Endodermal cell (in vitro differentiated cells): ENCODE measurements around the gene MRFAP1. TPM values are rescaled to one million over a fixed set of nuclear protein-coding genes. Genes with fewer than 3 reads are reported as not detected.

ENCODE experiments used
- DNase-seq: peaks from one replicate; pipeline ENCODE4 v3.0.0-alpha.2; 2017
- H3K27ac ChIP-seq: 2 replicates; pipeline ENCODE4 v1.5.1; 2013; ENCODE audit warnings: mild to moderate bottlenecking, low read depth, low read length, moderate library complexity
- H3K27me3 ChIP-seq: 2 replicates; pipeline ENCODE4 v1.6.1; 2013; ENCODE audit warnings: mild to moderate bottlenecking, low read length, moderate library complexity; ENCODE audit not compliant: insufficient read depth, control insufficient read depth, poor library complexity, severe bottlenecking
- H3K36me3 ChIP-seq: 2 replicates; pipeline ENCODE4 v1.7.0; 2013; ENCODE audit warnings: mild to moderate bottlenecking, low read length, moderate library complexity; ENCODE audit not compliant: control insufficient read depth, insufficient read depth
- H3K4me1 ChIP-seq: one replicate; pipeline ENCODE4 v1.7.0; 2013; ENCODE audit warnings: low read length; ENCODE audit not compliant: control insufficient read depth, insufficient read depth
- H3K4me3 ChIP-seq: 2 replicates; pipeline ENCODE4 v1.5.1; 2013; ENCODE audit warnings: mild to moderate bottlenecking, low read length, moderate library complexity
- H3K9ac ChIP-seq: 2 replicates; pipeline ENCODE4 v1.6.1; 2013; ENCODE audit warnings: mild to moderate bottlenecking, low read length, moderate library complexity; ENCODE audit not compliant: poor library complexity, severe bottlenecking; ENCODE audit errors: extremely low read depth
- H3K9me3 ChIP-seq: 2 replicates; pipeline ENCODE4 v1.6.1; 2013; ENCODE audit warnings: mild to moderate bottlenecking, low read length, moderate library complexity; ENCODE audit not compliant: control insufficient read depth
- H3K27ac Mint-ChIP-seq: 2 replicates; pipeline ENCODE4 v1.8.0; 2020; ENCODE audit warnings: mixed read lengths
- H3K27me3 Mint-ChIP-seq: 2 replicates; pipeline ENCODE4 v1.8.0; 2021; ENCODE audit warnings: mild to moderate bottlenecking, mixed read lengths; ENCODE audit not compliant: insufficient read depth
- H3K36me3 Mint-ChIP-seq: 2 replicates; pipeline ENCODE4 v1.8.0; 2020; ENCODE audit warnings: low read depth, mixed read lengths
- H3K4me1 Mint-ChIP-seq: 2 replicates; pipeline ENCODE4 v1.8.0; 2020; ENCODE audit warnings: mixed read lengths
- H3K4me3 Mint-ChIP-seq: 2 replicates; pipeline ENCODE4 v1.8.0; 2020; ENCODE audit warnings: mild to moderate bottlenecking, moderate library complexity, mixed read lengths
- H3K9me3 Mint-ChIP-seq: 2 replicates; pipeline ENCODE4 v1.8.0; 2020; ENCODE audit warnings: mild to moderate bottlenecking, mixed read lengths
- CTCF ChIP-seq: fragments of 200-600 bp; sonication (generic); conservative IDR thresholded peaks from 2 replicates; pipeline ENCODE4 v1.5.0; 2021; ENCODE audit warnings: antibody characterized with exemption, mild to moderate bottlenecking
- WGBS, 2 experiments: methylation state at CpG; one replicate each; pipeline versions ENCODE4 v1.1.5 to v1.1.7; 2013; ENCODE audit warnings: missing lambda C conversion rate in 2 of 2, mixed read lengths in 1 of 2; ENCODE audit not compliant: insufficient coverage in 1 of 2, insufficient read length in 1 of 2; 5-methylcytosine and 5-hydroxymethylcytosine counted together
- total RNA-seq, 2 donors: library from RNA; stranded (reverse); fragmentation: NEBNext Ultra II Directional in 1 of 2; extraction: Animal tissue kit (Norgen Biotek cat#: 25700) in 1 of 2; gene quantifications; 2 replicates in 1 of 2; 3 replicates in 1 of 2; pipeline ENCODE4 v1.2.1, GENCODE V29; 2021

Gene MRFAP1
- total RNA-seq, 2 donors from 2014 or later: 231 to 239 TPM

DNA sequence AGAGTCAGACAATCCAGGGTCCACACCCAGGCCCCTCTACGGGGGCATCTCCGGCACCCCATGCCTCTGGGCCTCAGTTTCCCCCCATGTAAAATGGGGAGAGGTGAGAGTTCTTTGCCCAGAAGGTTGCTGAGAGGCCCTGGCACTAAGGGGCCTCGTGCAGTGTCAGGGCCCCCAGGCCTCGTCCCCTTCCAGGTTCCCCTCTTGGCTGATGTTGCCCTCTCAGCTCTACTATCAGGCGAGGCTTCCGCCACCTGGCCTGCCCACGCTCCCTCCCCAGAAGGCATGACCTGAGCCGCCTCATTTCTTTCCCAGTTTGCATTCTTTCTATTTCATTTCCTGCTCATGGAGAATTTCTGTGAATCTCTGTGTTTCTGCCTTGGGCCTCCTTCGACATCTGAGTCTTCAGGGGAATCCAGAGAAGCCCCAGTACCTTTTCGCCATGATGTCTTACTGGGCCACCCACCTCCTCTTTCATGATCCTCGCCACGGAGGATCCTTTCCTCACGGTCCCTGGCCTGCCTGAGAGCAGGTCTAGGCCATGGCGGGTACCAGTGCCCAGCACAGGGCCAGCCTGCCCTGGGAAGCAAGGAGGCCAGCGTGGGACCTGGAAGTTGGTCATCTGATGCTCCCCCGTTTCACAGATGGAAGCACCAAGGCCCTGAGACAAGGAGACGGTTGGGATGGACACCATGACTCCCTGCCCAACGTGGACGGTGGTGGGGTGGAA lies 21.9 kb upstream of the MRFAP1 start:
- Mint-ChIP-seq H3K27me3 (no peaks in the 10 kb centered on the region), H3K9me3 (peaks cover 3% of the 10 kb centered on the region), H3K4me1 (no peaks in the 10 kb centered on the region), H3K36me3 (peaks cover 53% of the 10 kb centered on the region), H3K4me3 (no peak overlapping the region), H3K27ac (no peak overlapping the region)
- no peak for DNase-seq
- Histone ChIP-seq H3K4me1 (no peaks in the 10 kb centered on the region), H3K9me3 (no peaks in the 10 kb centered on the region), H3K9ac (no peak overlapping the region), H3K27me3 (no peaks in the 10 kb centered on the region), H3K27ac (no peak overlapping the region), H3K36me3 (peaks cover 16% of the 10 kb centered on the region), H3K4me3 (no peak overlapping the region)
- WGBS, 2 experiments: 86 to 89% methylated on average over 13 to 19 of the region's 19 CpGs
- no peak for TF ChIP-seq CTCF

DNA sequence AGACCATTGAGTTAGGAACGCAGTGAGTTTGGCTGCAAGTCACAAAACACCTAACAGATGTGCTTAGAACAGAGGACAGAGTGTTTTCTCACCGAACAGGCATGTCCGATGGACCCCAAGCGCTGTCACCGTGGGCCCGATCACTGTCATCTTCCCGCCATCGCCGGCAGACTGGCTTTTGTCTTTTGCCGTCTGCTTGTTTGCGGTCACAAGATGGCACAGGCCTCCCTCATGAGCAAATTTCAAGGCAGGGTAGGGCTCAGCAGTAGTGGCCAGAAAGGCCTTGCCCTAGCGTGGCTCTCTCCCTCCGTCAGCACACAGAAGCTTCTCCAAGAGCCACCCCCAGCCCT lies 21.4 kb upstream of the MRFAP1 start:
- no peaks in the 10 kb centered on the region for H3K27me3 ChIP-seq
- H3K9ac ChIP-seq: no peak overlapping the region
- no peak overlapping the region for H3K4me3 Mint-ChIP-seq
- no peak for DNase-seq
- H3K36me3 Mint-ChIP-seq: peaks cover 53% of the 10 kb centered on the region
- H3K4me1 ChIP-seq: no peaks in the 10 kb centered on the region
- H3K27me3 Mint-ChIP-seq: no peaks in the 10 kb centered on the region
- H3K27ac ChIP-seq: no peak overlapping the region
- no peaks in the 10 kb centered on the region for H3K9me3 ChIP-seq
- H3K27ac Mint-ChIP-seq: no peak overlapping the region
- no peak overlapping the region for H3K4me3 ChIP-seq
- no peak for TF ChIP-seq CTCF
- H3K36me3 ChIP-seq: peaks cover 16% of the 10 kb centered on the region
- no peaks in the 10 kb centered on the region for H3K4me1 Mint-ChIP-seq
- 92 to 95% methylated on average over 11 to 13 of the region's 13 CpGs for WGBS, 2 experiments
- H3K9me3 Mint-ChIP-seq: peaks cover 3% of the 10 kb centered on the region

DNA sequence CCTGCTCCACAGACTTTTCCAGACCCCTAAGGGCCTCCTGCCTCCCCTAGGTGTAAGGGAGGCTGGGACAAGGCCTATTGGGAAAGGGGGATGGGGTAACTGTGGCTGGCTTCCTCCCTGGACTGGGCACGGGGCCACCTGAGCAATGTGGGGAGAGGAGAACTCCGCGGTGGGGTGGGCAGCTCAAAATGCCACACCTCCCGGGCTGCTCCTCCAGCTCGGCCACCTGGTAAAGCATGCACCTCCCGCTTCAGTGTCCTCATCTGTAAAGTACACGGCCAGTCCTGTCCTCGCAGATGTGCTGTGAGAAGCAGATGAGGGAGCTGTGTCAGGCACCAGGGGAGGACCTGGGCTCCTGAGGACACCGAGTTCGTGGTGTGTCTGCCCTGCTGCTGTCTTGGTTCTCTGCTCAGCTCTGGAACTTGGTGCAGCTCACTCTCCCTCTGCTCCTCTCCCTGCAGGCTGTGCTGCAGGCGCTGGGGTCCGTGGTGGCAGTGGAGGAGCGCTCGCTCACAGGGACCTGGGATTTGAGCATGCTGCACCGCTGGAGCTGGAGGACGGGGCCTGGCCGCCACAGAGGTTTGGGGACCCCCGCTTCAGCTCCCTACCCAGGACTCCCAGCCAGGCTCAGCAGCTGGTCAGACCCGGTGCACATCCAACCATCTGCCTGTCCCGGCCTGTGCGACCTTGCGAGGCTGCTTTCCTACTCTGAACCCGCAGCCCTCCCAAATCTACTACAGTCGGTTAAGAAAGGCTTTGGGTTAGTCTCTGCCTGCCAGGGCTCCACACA lies 20.8 kb upstream of the MRFAP1 start:
- H3K27ac Mint-ChIP-seq: no peak overlapping the region
- Histone ChIP-seq H3K4me3 (no peak overlapping the region), H3K27me3 (no peaks in the 10 kb centered on the region), H3K9me3 (no peaks in the 10 kb centered on the region), H3K27ac (no peak overlapping the region), H3K4me1 (no peaks in the 10 kb centered on the region), H3K9ac (no peak overlapping the region), H3K36me3 (peaks cover 16% of the 10 kb centered on the region)
- H3K4me1 Mint-ChIP-seq: no peaks in the 10 kb centered on the region
- DNase-seq: no peak
- TF ChIP-seq CTCF: no peak
- peaks cover 50% of the 10 kb centered on the region for H3K36me3 Mint-ChIP-seq
- no peaks in the 10 kb centered on the region for H3K27me3 Mint-ChIP-seq
- WGBS, 2 experiments: 93 to 94% methylated on average over 13 to 24 of the region's 24 CpGs
- H3K9me3 Mint-ChIP-seq: peaks cover 3% of the 10 kb centered on the region
- no peak overlapping the region for H3K4me3 Mint-ChIP-seq
